Epithelial cell of proximal tubule (primary cell): ENCODE results near the gene MRPS33. TPM values are rescaled to one million over a fixed set of nuclear protein-coding genes. Genes with fewer than 3 reads are reported as not detected.

Experiments used
- DNase-seq: peaks from one replicate; pipeline ENCODE4 v3.0.0-alpha.2; 2011; ENCODE audit warnings: low read depth
- H3K4me3 ChIP-seq: 2 replicates; pipeline ENCODE4 v1.5.1; 2011; ENCODE audit warnings: low read depth, mild to moderate bottlenecking, low read length
- total RNA-seq: library from RNA; depleted of rRNA; stranded (reverse); fragments of >200 nt; gene quantifications from 2 replicates; pipeline ENCODE4 v1.2.3, GENCODE V29; 2015
- TF ChIP-seq, protein P1 (sequence below): conservative IDR thresholded peaks from 2 replicates; pipeline ENCODE4 v1.5.1; 2012; ENCODE audit warnings: low read depth, mild to moderate bottlenecking, low read length

Gene MRPS33
- total RNA-seq, 1 donor from 2014 or later, result 52.9 TPM

DNA sequence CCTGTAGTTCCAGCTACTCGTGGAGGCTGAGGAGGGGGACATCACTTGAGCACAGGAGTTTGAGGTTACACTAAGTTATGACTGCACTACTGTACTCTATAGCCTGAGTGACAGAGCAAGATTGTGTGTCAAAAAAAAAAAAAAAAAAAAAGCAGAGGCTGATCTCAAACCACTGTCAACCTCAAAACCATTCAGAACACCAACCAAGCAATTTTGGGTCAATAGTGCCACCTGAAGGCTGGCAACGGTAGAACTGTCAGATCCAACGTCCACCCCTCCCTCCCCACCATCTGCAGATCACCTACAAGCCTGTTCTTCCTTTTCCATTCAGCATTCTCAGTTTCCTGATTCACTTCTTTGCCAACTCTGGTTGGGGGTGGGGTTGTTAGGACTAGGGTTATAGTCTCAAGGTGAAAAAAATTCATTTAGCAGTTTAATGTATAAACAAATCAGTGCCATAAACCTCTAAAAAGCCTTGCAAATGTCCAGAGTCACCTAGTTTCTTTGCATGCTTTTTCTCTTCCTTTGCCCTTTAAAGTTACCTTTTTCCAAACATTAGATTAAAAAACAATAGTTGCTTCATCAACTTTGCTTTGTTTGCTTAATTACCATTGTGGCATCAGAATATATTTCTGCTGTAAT is 2.6 kb downstream of the MRPS33 start:
- DNase-seq, result no peak

DNA sequence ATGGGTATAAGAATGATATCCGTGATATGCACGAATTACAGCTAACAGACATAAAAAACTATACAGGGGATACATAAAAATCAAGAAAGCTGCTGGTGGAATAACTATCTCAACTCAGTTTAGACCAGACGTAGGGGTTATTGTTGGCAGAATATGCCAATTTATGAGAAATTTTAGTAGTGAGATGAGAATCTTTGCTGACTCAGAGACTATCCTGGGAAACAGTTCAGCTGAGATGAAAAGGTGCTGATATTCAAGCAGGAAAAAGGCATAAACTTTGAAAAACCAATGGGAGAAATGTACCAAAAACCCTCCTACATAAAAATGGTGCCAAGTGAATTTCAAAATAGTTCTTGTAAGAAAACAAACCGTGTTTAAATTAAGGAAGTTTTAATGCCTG is 3.3 kb downstream of the MRPS33 start:
- TF ChIP-seq, protein P1, sequence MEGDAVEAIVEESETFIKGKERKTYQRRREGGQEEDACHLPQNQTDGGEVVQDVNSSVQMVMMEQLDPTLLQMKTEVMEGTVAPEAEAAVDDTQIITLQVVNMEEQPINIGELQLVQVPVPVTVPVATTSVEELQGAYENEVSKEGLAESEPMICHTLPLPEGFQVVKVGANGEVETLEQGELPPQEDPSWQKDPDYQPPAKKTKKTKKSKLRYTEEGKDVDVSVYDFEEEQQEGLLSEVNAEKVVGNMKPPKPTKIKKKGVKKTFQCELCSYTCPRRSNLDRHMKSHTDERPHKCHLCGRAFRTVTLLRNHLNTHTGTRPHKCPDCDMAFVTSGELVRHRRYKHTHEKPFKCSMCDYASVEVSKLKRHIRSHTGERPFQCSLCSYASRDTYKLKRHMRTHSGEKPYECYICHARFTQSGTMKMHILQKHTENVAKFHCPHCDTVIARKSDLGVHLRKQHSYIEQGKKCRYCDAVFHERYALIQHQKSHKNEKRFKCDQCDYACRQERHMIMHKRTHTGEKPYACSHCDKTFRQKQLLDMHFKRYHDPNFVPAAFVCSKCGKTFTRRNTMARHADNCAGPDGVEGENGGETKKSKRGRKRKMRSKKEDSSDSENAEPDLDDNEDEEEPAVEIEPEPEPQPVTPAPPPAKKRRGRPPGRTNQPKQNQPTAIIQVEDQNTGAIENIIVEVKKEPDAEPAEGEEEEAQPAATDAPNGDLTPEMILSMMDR, result no peak
- no peak overlapping the region for H3K4me3 ChIP-seq
- no peak for DNase-seq

More for the DNA sequence above, 2.6 kb downstream of the MRPS33 start:
- H3K4me3 ChIP-seq, result no peak overlapping the region
- TF ChIP-seq, protein P1, result peak; percentile 82

DNA sequence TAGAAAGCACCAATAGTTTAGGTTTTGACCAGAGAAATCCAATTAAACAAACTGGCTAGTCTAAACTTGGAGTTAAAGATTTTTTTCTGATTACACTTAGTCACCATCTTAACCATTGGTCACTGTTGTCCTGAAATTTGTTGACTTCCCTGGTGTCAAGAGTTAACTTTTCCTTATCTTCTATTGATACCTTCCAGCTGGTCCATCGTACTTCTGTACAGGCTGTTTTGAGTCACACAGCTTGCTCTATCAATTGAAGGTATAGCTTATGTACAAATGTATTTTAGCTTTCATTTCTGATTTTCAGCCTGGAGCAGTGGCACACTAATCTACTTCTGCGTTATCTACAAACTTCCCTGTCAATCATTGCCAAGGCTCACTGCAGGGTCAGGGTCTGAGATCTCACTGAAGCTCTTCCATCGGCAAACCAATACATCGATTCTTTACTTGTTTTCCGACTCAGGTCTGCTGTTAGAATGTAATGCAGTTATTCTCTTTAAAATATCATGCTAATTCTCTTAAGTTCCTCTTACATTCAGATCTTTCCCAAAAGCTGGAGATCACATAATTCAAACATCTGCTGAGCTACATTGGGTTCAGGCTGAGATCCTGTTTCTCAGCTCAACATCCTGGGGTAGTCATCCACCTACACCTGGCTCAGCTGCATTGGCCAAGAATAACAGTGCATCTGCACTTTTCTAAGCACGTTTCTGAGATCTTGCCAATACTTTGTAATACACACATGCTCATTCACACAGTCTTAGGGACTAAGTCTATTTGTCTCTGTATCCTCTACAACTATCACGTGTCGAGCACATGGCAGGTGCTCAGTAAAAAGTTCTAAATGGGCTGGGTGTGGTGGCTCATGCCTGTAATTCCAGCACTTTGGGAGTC is 11.3 kb downstream of the MRPS33 start:
- no peak overlapping the region for H3K4me3 ChIP-seq
- DNase-seq, result no peak
- TF ChIP-seq, protein P1, result no peak

DNA sequence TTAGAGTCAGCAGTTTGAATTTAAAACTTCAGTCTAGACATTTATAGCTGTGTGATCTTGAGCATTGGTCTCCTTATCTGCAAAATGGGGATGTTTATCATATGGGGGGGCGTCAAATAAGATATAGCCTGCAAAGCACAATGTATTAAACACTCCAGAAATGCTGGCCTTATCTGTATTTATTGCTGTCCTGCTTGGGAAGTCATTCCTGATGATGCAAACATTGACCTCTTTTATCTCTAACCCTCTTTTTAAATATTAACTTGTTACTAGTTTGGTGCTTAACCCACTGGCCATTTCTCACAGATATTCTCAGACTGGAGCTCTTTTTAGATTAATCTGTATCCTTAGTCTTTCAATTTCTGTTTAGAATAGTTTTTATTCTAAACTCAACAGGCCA is 13.2 kb downstream of the MRPS33 start:
- DNase-seq, result no peak
- no peak overlapping the region for H3K4me3 ChIP-seq
- TF ChIP-seq, protein P1, result no peak

DNA sequence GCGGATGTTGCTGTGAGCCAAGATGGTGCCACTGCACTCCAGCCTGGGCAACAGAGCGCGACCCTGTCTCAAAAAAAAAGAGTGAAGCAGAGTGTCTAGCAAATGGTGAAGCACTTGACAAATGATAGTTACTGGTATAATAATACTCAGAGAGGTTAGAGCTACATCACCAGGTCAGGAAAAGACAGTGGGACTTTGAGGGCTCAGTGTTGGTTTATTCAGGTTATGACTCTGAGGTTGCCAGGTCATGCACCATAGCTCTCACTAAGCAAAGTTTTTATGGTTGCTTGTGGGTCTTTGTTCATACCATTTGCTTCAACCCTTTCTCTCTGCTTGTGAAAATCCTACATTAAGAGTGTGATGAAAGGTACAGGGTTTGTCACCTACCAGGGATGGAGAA is 13.6 kb downstream of the MRPS33 start:
- TF ChIP-seq, protein P1, result no peak
- no peak for DNase-seq
- no peak overlapping the region for H3K4me3 ChIP-seq

DNA sequence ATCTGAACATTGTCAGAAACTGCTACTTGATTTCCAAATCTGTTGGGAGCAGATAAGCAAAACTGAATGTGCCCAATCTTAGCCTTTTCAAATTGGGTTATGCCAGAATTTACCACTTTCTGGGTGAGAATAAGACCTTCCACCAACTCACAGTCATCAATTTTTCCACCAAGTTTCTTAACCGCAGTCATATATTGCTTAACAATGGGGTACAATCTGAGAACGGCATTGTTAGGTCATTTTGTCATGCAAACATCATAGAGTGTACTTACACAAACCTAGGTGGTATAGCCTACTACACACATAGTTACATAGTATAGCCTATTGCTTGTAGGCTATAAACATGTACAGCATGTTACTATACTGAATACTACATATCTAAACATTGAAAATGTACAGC is 16.0 kb downstream of the MRPS33 start:
- no peak overlapping the region for H3K4me3 ChIP-seq
- TF ChIP-seq, protein P1, result no peak
- DNase-seq, result no peak

DNA sequence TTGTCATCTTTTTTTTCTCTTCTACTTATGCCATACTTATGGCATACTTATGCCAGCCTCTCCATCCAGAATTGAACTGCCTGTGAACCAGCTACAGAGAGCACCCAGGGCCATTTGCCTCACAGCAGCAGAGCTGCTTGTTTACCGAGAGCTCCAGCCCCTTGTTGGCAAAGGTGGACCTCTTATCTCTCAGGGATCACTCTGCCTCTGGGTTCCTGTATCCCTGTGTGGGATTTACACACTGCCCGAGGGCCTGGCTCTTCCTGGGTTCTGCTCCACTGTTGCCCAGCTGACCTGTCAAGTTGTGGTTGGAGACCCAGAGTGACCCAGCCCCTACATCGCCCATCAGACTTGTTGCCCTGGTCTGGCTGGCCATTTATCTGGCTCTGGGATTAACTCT is 22.3 kb downstream of the MRPS33 start:
- TF ChIP-seq, protein P1, result no peak

More for the DNA sequence above, 22.3 kb downstream of the MRPS33 start:
- no peak for DNase-seq
- no peak overlapping the region for H3K4me3 ChIP-seq
